CD4-positive, alpha-beta T cell treated with Interleukin-6 for 4 hours (primary cell): ENCODE measurements around the gene MAP2.

Source experiments
- DNase-seq: peaks from one replicate; pipeline ENCODE4 v3.0.0-alpha.2; 2020; ENCODE audit warnings: mixed read lengths

MAP2 gene

DNA sequence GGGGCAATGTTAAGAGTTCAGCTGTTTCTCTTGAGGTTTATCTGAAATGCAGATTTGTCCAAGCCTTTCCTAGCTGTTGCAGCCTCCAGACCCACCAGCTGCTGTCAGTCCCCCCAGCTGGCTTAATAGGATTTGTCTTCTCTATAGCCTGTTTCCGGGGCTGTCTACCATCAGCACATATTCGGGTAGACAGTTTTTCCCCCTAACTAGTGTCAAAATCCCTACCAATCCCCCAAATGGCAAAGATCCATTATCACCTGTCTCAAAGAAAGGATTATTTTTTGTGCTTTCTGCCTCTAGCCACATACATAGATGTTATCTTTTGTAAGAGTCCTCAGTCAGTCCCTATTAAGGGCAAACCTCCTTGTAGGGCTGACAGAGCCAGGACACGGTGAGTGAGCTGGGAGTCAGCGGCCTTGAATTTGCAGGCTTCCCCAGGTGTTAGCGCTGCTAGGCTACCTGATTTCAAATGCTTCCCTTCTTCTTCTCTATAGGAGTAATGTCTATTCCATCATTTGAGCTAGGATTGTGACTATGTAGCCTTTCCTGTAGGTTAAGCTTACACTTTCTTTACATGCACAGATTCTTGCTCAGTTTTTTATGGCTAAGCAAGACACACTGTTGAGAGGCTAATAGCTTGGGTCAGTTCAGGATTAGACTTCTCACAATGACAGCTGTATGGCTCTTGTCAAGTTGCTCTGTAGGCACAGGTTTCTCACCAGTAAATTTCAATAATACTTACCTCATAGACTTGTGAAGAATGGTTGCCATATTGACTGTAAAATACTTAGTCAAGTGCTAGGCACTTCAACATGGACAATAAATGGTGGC is 176.7 kb downstream of the MAP2 start:
- DNase-seq = no peak

DNA sequence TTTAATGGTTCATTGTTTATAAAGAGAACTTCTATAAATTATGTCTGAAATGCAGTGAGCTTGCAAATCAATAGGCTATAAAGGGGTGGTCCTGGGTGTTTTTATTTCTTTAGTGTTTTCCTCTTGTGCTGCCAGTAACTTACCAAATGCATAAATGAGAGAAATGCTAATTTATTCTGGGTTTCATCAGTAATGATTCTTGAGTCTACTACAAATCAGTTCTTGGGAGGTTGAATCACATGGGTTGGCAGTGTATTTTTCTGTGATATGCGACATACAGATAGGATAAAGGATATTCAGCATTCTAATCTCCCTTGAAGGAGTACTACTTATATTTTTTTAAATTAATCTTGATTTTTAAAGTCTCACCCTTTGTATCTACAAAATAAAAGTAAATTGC is 177.7 kb downstream of the MAP2 start:
- DNase-seq = no peak

GRCh38 chr2:209602259-209602658 is 178.4 kb downstream of the MAP2 start:
- DNase-seq = no peak

- DNase-seq = no peak
Measured at GRCh38 chr2:209609531-209609930, 185.7 kb downstream of the MAP2 start.

GRCh38 chr2:209610631-209611030 is 186.8 kb downstream of the MAP2 start:
- DNase-seq = no peak

- DNase-seq = no peak
Measured at GRCh38 chr2:209613649-209614305, 189.9 kb downstream of the MAP2 start.

DNA sequence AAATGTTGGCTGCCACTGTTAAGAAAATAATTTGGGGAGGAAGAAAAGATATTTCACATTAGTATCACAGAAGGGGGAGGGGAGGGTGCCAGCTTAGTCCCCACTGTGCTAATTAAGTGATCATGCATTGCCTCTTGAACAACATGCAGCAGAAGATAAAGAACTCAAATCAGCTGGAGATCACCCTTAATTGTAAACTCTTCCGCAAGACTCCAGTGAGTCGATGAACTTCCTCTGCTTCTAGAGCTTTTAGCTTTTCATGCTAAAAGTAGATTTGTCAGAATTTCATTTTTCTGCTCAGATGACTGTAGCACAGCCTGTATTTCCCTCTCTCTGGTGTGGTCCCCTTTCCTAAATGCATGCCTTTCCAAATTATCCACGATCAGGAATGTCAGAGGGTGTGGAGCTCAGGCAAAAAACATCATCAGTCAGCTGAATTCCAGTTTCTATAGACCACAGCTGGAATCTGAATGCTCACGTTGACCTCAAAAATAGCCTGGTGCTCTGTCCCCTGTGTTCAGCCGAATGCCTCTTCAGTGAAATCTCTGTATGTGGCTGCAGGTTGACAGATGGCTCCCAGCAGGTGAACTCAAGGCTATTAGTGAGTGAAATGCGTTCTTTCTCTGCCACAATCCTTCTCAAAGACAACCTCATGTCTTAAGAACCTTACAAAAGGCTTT is 191.0 kb downstream of the MAP2 start:
- no peak for DNase-seq

DNA sequence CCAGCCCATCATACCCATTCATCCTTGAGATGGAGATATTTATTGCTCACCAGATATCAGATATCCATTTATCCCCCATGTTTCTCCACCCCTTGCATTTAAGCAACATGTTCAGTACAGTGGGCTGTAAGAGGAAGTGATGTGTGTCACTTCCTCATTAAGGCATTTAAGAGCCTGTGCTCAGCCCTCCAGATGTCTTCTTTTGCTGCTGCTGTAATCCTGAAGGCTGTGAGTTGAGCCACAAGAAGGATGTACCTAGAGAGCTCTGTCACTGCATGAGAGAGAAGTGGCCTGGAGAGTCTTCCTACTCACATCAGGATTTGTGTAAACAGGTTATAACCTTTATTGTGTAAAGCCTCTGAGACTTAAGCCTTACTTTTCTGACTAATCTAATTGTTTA is 195.9 kb downstream of the MAP2 start:
- DNase-seq = no peak

DNA sequence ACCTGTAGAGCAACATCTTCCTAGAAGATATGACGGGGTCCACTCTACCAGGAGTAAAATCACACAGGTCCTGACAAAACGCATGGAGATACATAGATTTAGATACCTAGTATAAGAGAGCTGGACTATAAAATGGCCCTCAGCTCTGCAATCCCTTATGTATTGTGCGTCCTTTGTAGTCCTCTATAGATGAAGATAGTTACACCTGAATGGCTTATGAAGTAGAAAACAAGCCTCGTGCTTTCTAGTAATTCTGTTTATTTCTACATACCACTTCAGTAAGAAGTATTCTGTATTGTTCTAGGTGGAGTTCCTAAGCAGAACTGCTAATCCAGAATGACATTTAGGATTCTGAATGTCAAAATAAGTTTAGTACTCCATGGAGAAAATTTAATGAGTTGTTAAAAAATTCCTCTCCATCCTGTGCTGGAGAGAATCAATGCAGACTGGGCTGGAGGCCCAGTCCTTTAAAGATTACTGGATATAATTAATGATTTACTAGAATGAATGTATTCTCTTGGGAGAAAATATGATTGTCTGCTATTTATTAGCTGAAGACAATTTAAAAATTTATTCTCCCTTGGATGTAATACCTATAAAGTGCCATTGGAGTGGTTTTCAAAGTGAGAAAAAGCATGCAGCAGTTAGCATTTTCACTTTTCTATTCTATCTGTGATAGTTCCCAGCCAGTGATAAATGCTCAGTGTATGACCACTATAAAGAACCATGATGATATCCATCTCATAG is 200.5 kb downstream of the MAP2 start:
- DNase-seq = no peak

DNA sequence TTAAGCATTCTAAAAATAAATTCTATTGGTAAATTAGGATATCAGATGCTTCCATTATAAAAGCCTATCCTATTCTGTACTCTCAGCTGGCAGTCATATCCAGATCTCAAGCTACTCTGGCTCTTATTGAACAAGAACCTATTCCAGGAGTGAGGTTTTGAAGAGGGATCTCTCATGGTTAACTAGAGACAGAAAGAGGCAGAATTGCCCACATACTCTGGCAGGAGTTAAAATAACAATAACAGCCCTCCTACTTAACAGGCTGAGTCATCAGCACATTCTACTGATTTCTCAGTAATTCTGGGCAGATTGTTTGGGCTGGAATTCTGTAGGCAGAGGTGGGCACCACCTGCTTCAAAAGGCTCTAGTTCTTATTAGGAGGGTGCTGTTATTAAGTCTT is 205.8 kb downstream of the MAP2 start:
- DNase-seq = no peak

- no peak for DNase-seq
Measured at GRCh38 chr2:209633911-209634310, 210.1 kb downstream of the MAP2 start.

DNA sequence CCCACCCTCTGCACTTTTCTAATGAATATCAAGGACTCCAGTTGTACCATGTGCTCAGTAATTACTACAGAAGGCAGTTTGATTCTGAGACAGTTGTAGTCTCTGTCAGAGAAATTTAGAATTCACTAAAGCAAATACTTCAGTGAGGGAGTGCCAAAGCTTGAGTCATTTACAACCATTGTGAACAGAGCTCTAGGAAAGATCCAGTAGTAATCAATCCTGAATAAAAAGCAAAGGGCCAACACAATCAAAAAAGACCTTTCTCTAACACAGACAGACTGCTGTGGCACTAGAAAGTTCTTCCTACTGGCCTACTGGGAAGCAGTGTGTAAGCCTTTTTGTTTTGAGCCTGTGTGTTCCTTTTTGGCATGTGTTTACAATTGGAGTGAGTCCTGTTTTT is 212.2 kb downstream of the MAP2 start:
- DNase-seq = no peak

- no peak for DNase-seq
Measured at GRCh38 chr2:209637293-209637692, 213.4 kb downstream of the MAP2 start.

DNA sequence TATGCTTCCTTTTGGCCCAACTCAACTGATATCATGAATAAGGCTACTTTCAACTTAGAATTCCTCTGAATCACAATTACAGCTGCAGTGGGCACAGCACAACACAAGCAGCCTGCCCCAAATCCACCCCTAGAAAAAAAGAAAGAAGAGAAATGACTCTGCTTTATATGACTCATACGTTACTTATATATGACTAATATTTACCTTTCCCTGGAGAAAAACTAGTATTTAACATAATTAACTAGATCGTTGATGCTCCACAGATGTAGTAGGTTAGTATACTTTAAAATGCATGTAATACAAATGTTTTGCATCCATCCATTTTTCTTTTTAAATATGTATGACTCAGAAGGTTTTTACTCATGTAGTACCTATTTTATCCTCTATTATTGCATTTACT is 214.5 kb downstream of the MAP2 start:
- DNase-seq = no peak

DNA sequence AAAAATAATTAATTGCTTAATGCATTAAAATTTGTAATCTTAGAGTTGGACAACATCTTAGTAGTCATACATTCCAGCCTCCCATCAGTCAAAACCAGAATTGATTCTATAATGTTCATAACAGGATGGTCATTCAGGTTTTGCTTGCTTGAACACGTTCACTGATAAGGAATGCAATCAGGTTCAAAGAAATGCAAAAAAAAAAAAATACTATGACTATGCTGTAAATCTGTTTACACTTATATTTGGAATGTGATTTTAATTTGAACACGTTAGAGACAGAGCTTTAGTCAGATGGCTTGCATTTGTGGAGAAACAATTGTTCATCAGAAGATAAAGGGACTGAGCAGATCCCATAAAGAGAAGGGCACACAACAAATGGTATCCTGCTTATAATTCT is 216.5 kb downstream of the MAP2 start:
- DNase-seq = no peak

- DNase-seq = no peak
Measured at GRCh38 chr2:209642146-209642820, 218.4 kb downstream of the MAP2 start.

GRCh38 chr2:209644842-209645241 is 221.0 kb downstream of the MAP2 start:
- DNase-seq = no peak

DNA sequence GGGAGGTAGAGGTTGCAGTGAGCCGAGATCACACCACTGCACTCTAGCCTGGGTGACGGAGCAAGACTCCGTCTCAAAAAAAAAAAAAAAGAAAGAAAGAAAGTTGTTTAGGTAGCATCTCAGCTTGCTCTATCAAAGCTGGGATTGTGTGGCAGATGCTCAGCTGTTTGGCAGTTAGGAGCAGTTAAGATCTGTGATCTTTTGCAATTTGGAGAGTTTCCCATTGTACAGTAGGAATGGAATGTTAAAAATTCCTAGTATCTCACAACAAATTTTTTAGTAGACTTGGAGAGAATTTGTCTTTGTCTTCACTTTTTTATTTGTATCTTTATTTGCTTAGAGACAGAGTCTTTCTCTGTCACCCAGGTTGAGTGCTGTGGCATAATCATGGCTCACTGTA is 224.9 kb downstream of the MAP2 start:
- no peak for DNase-seq

DNA sequence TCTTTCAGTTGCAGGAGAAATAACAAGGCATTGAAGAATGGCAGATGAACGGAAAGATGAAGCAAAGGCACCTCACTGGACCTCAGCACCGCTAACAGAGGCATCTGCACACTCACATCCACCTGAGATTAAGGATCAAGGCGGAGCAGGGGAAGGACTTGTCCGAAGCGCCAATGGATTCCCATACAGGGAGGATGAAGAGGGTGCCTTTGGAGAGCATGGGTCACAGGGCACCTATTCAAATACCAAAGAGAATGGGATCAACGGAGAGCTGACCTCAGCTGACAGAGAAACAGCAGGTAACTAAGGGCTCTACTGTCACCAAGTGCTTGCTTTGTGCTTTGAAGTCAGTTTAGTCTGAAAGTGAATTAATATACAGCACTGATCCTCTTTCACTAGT is 229.3 kb downstream of the MAP2 start:
- no peak for DNase-seq

GRCh38 chr2:209661286-209661894 is 237.5 kb downstream of the MAP2 start:
- no peak for DNase-seq

DNA sequence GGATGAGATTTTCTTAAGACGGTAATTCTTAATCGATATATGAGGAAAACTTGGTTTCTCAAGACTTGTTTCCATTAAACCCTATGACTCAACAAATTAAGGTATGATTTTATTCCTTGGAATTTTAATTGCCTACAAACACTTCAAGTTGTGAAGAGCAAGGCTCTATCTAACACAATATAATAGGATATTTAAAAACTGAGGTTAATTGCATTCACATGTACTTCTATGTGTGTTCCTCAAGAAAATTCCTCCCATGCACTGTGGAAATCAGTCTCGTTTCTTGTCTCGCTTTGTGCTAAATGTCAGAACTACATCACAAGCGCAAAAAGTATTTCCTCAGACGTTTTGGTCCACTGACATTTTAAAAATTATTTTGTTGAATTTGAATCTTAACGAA is 238.2 kb downstream of the MAP2 start:
- DNase-seq = no peak

DNA sequence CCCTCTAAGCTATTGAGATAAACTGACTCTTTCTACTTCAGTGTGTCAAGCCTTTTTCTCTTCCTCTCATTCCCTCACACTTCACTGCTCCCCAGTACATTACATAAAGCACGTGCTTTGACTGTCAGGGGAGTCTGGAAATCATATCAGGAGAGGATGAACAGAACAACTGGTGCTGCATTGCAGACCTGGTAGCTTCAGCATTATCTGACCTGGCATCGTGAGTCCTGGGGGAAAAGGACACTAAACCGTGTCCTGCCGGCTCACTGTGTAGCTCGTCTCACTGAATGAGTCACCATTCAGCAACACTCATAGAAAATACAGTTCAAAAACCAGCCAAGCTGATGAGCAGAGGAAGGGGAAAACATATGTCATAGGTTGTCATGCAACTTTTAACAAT is 239.3 kb downstream of the MAP2 start:
- no peak for DNase-seq
